ENCODE data around the gene PRKD1. TPM values are rescaled to one million over a fixed set of nuclear protein-coding genes. Genes with fewer than 3 reads are reported as not detected.

PRKD1 gene
- total RNA-seq, 1 donor from 2014 or later: 6.3 TPM

DNA sequence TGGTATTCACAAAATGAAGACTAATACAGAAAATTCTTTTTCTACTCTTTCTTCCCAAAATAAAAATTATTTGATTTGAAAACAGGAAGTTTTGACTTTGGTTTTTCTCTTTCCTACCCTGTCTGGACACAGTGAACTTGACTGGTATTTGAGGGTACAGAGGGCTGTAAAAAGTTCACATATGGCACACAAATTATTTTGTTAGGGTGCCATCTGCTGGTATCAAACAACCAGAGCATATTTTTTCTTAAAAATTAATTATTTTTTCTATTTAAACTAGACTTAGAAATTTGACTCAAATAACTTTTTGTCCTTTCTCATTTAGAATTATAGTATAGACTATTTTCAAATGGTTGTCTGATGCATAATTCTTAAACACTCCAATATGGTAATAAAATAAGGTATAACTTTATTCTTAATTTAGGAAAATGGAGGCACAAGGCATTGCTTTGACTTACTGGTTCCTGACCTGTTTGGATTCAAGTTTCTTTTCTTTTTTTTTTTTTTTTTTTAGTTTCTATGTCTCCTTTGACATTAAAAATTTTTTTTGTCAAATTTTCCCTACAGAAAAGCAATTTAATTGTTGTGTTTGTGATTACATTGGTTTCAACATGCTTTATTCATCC, 390.6 kb downstream of the PRKD1 start:
- ATAC-seq (peak; percentile 49), DNase-seq (ENCODE audit: low spot score) (no peak)

DNA sequence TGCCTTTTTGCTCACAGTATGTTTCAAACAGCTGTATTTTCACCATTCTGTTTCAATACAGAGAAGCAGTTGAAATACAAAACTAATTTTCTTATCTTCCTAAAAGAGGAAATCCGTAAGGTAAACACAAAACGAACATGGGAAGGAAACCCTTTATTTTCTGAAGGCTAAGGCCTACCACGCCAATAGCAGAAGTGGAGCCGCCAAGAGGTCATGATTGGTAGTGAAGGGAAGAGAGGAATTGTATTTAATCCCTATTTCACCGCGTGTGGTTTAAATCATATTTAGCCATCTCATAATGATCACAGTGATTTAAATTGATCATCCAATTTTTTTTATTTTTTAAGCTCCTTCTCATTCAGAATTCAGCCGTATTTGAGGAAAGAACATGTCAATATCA, 398.2 kb downstream of the PRKD1 start:
- no peak for DNase-seq (ENCODE audit: low spot score)
- no peak for ATAC-seq

DNA sequence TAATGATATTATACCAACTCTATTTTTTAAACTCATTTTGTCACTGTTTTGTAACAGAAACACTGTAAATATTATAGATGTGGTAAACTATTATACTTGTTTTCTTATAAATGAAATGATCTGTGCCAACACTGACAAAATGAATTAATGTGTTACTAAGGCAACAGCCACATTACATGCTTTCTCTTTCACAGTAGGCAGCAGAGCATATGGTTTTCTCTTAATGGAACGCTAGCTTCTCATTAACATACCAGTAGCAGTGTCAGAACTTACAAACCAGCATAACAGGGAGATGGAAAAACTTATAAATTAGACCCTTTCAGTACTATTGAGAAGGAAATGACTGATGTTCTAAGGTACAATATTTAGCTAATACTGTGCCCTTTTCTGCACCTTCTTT, 398.8 kb downstream of the PRKD1 start:
- no peak for DNase-seq (ENCODE audit: low spot score)
- no peak for ATAC-seq

DNA sequence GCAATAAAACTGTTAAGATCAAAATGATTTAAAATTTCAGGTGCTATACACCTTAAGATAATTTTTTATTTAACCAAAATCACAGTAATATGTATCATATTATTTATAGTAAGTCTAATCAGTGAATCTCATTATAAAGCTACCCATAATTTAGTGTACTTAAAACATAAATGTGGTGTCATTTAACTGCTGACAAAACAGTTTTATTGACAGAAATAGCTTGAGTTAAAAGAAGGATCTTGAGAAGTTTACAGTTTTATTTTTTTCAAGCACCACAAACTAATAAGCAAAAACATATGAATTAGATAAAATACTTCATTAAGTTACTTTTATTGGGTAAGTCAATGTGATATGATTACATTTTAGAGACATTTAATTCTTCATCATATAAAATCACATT, 400.4 kb downstream of the PRKD1 start:
- ATAC-seq: no peak
- no peak for DNase-seq (ENCODE audit: low spot score)

Data from left lobe of liver (tissue), 2 donors.